H1 (cell line): ENCODE measurements around the gene IRAK3. TPM values are rescaled to one million over a fixed set of nuclear protein-coding genes. Genes with fewer than 3 reads are reported as not detected.

ENCODE experiments used
- CTCF ChIA-PET: fragments of 300-600 bp; sonication (Branson Sonifier 250); formaldehyde crosslinking; loops from one replicate; lab custom pipeline; 2021; ENCODE audit not compliant: partially characterized antibody; lab: Charles Lee
- POLR2A ChIA-PET: fragments of 300-600 bp; sonication (Branson Sonifier 250); formaldehyde crosslinking; loops from one replicate; lab custom pipeline; 2021; ENCODE audit warnings: inconsistent platforms; ENCODE audit not compliant: partially characterized antibody; lab: Charles Lee
- DNase-seq, 2 experiments: peaks; one replicate each; pipeline versions ENCODE4 v3.0.0 to v3.0.0-alpha.2; 2010 to 2022; ENCODE audit warnings: low spot score in 2 of 2, low read depth in 1 of 2, mixed read lengths in 1 of 2
- FAIRE-seq: peaks from 2 replicates; lab custom pipeline; 2011; peaks lifted over from hg19 to GRCh38; lab: Jason Lieb, UNC
- H2AFZ ChIP-seq: 2 replicates; pipeline ENCODE4 v1.8.1; 2012; ENCODE audit warnings: low read length, inconsistent platforms
- H2AK5ac ChIP-seq: 2 replicates; pipeline ENCODE4 v1.6.1; 2013; ENCODE audit warnings: low read depth, low read length
- H2BK120ac ChIP-seq: replicated peaks from 2 replicates; pipeline ENCODE3; 2013; ENCODE audit warnings: low read depth, low read length, inconsistent platforms
- H2BK12ac ChIP-seq: 2 replicates; pipeline ENCODE4 v1.6.1; 2013; ENCODE audit warnings: low read depth, low read length
- H2BK15ac ChIP-seq: 2 replicates; pipeline ENCODE4 v1.6.1; 2013; ENCODE audit warnings: low read length
- H2BK20ac ChIP-seq: 2 replicates; pipeline ENCODE4 v1.6.1; 2013; ENCODE audit warnings: low read length
- H2BK5ac ChIP-seq: 2 replicates; pipeline ENCODE4 v1.6.1; 2013; ENCODE audit warnings: low read depth, low read length
- H3K14ac ChIP-seq: 2 replicates; pipeline ENCODE4 v1.6.1; 2013; ENCODE audit warnings: inconsistent platforms; ENCODE audit not compliant: insufficient read length
- H3K18ac ChIP-seq: 2 replicates; pipeline ENCODE4 v1.6.1; 2013; ENCODE audit warnings: low read length; ENCODE audit errors: extremely low read depth
- H3K23ac ChIP-seq: 2 replicates; pipeline ENCODE4 v1.6.1; 2013; ENCODE audit warnings: inconsistent platforms; ENCODE audit not compliant: insufficient read length
- H3K23me2 ChIP-seq: 2 replicates; pipeline ENCODE4 v1.6.1; 2013; ENCODE audit warnings: low read depth, low read length
- H3K27ac ChIP-seq: 2 replicates; pipeline ENCODE4 v1.6.1; 2011; ENCODE audit warnings: low read depth, low read length, inconsistent platforms
- H3K27me3 ChIP-seq, 4 experiments: replicated peaks in 1 of 4; 1 replicate in 1 of 4; 2 replicates in 3 of 4; pipeline versions ENCODE4 v1.6.1 to v1.8.1; 2011 to 2013; ENCODE audit warnings: low read length in 3 of 4, mild to moderate bottlenecking in 3 of 4, inconsistent platforms in 2 of 4, mixed read lengths in 2 of 4, moderate library complexity in 1 of 4; ENCODE audit not compliant: control insufficient read depth in 3 of 4, insufficient read depth in 3 of 4; ENCODE audit errors: extremely low read depth in 1 of 4
- H3K36me3 ChIP-seq, 4 experiments: 2 replicates each; pipeline versions ENCODE4 v1.6.1 to v1.8.1; 2011 to 2013; ENCODE audit warnings: mild to moderate bottlenecking in 4 of 4, low read length in 3 of 4, moderate library complexity in 2 of 4, control low read depth in 1 of 4, inconsistent platforms in 1 of 4; ENCODE audit not compliant: insufficient read depth in 4 of 4, control insufficient read depth in 2 of 4
- H3K4ac ChIP-seq: replicated peaks from 2 replicates; pipeline ENCODE3; 2013; ENCODE audit warnings: low read length, low read depth, mixed read lengths, inconsistent platforms; ENCODE audit not compliant: insufficient read length
- H3K4me1 ChIP-seq, 4 experiments: replicated peaks in 1 of 4; 1 replicate in 1 of 4; 2 replicates in 3 of 4; pipeline versions ENCODE4 v1.6.1 to v1.8.1; 2011 to 2013; ENCODE audit warnings: low read length in 3 of 4, inconsistent platforms in 2 of 4, mixed read lengths in 1 of 4; ENCODE audit not compliant: insufficient read depth in 4 of 4, control insufficient read depth in 3 of 4
- H3K4me2 ChIP-seq, 2 experiments: 2 replicates each; pipeline versions ENCODE4 v1.6.1 to v1.8.1; 2011 to 2013; ENCODE audit warnings: low read depth in 2 of 2, low read length in 2 of 2, control low read depth in 1 of 2, inconsistent platforms in 1 of 2, mild to moderate bottlenecking in 1 of 2; ENCODE audit not compliant: insufficient read depth in 1 of 2
- H3K4me3 ChIP-seq, 4 experiments: fragments of 200-600, 300-600 bp in 1 of 4; sonication (generic), shearing (Covaris generic), sonication (Bioruptor Twin) in 1 of 4; 2 replicates each; pipeline versions ENCODE4 v1.5.1 to v1.8.1; 2011 to 2016; ENCODE audit warnings: low read length in 4 of 4, low read depth in 3 of 4, control low read depth in 2 of 4, inconsistent platforms in 2 of 4, mild to moderate bottlenecking in 2 of 4, mixed read lengths in 1 of 4, moderate library complexity in 1 of 4; ENCODE audit not compliant: insufficient read depth in 2 of 4; ENCODE audit errors: extremely low read depth in 1 of 4
- H3K56ac ChIP-seq: replicated peaks from 2 replicates; pipeline ENCODE3; 2013; ENCODE audit warnings: low read depth, mild to moderate bottlenecking, mixed read lengths, low read length, inconsistent platforms; ENCODE audit not compliant: insufficient read length
- H3K79me1 ChIP-seq: 2 replicates; pipeline ENCODE4 v1.6.1; 2013; ENCODE audit warnings: low read depth, low read length, control low read depth
- H3K79me2 ChIP-seq, 2 experiments: 2 replicates each; pipeline versions ENCODE4 v1.6.1 to v1.8.1; 2012 to 2013; ENCODE audit warnings: low read length in 2 of 2, mild to moderate bottlenecking in 2 of 2, inconsistent platforms in 1 of 2; ENCODE audit not compliant: insufficient read depth in 2 of 2, control insufficient read depth in 1 of 2
- H3K9ac ChIP-seq, 4 experiments: replicated peaks in 1 of 4; 1 replicate in 1 of 4; 2 replicates in 3 of 4; pipeline versions ENCODE4 v1.6.1 to v1.8.1; 2011 to 2013; ENCODE audit warnings: low read depth in 3 of 4, low read length in 3 of 4, control low read depth in 2 of 4, mild to moderate bottlenecking in 2 of 4, moderate library complexity in 2 of 4, inconsistent platforms in 1 of 4; ENCODE audit errors: extremely low read depth in 1 of 4
- H3K9me3 ChIP-seq, 2 experiments: 2 replicates each; pipeline versions ENCODE4 v1.6.1 to v1.8.1; 2012 to 2013; ENCODE audit warnings: mild to moderate bottlenecking in 2 of 2, moderate library complexity in 2 of 2, control low read depth in 1 of 2, inconsistent platforms in 1 of 2, low read depth in 1 of 2, low read length in 1 of 2, mixed read lengths in 1 of 2; ENCODE audit not compliant: insufficient read depth in 2 of 2
- H4K20me1 ChIP-seq, 2 experiments: replicated peaks in 1 of 2; 2 replicates each; pipeline versions ENCODE3 to v1.8.1; 2011 to 2013; ENCODE audit warnings: inconsistent platforms in 2 of 2, low read length in 2 of 2, mild to moderate bottlenecking in 1 of 2; ENCODE audit not compliant: insufficient read depth in 2 of 2, control insufficient read depth in 1 of 2
- H4K5ac ChIP-seq: 2 replicates; pipeline ENCODE4 v1.6.1; 2013; ENCODE audit warnings: low read length, low read depth, mixed read lengths, inconsistent platforms; ENCODE audit not compliant: insufficient read length
- H4K8ac ChIP-seq: 2 replicates; pipeline ENCODE4 v1.8.0; 2013; ENCODE audit warnings: mild to moderate bottlenecking, moderate library complexity, low read length, inconsistent platforms; ENCODE audit not compliant: insufficient read depth; ENCODE audit errors: extremely low read depth
- H4K91ac ChIP-seq: replicated peaks from 2 replicates; pipeline ENCODE3; 2013; ENCODE audit warnings: low read length, mixed read lengths, inconsistent platforms; ENCODE audit not compliant: insufficient read length
- ATF3 ChIP-seq: IDR thresholded peaks from 2 replicates; pipeline ENCODE4 v1.6.1; 2011; ENCODE audit warnings: low read depth, mild to moderate bottlenecking, low read length; ENCODE audit not compliant: insufficient read depth
- HDAC6 ChIP-seq: IDR thresholded peaks from one replicate; pipeline ENCODE4 v1.7.1; 2012; ENCODE audit warnings: low read depth, mild to moderate bottlenecking, inconsistent platforms, low read length, moderate library complexity
- JUND ChIP-seq: IDR thresholded peaks from 2 replicates; pipeline ENCODE4 v1.6.1; 2011; ENCODE audit warnings: mild to moderate bottlenecking, improper control_type of control experiment, low read length
- KDM5A ChIP-seq: fragments of 200-600 bp; IDR thresholded peaks from 2 replicates; pipeline ENCODE4 v1.7.1; 2012; ENCODE audit warnings: mild to moderate bottlenecking, low read length, inconsistent platforms, mixed read lengths
- PHF8 ChIP-seq: fragments of 200-600 bp; sonication (generic); conservative IDR thresholded peaks from 2 replicates; pipeline ENCODE4 v1.7.1; 2012; ENCODE audit warnings: low read depth, mild to moderate bottlenecking, inconsistent platforms, low read length, moderate library complexity
- RFX5 ChIP-seq: IDR thresholded peaks from 2 replicates; pipeline ENCODE4 v1.6.1; 2011; ENCODE audit warnings: low read depth, low read length, improper control_type of control experiment, borderline replicate concordance
- SIX5 ChIP-seq: IDR thresholded peaks from 2 replicates; pipeline ENCODE4 v1.6.1; 2011; ENCODE audit warnings: mild to moderate bottlenecking, low read depth, low read length
- SP4 ChIP-seq: IDR thresholded peaks from 2 replicates; pipeline ENCODE4 v1.6.1; 2012; ENCODE audit warnings: low read length, inconsistent platforms
- polyA plus RNA-seq, 7 experiments: library from polyadenylated mRNA; depleted of rRNA in 3 of 7; stranded (reverse) in 5 of 7; unstranded in 2 of 7; fragments of >200 nt in 5 of 7; fragments of 200-250 nt in 2 of 7; gene quantifications; 1 replicate in 5 of 7; 2 replicates in 1 of 7; 4 replicates in 1 of 7; pipeline versions ENCODE4 v1.2.1 to v1.2.3, GENCODE V29; 2011 to 2013; ENCODE audit warnings: missing spikeins in 2 of 7, mixed read lengths in 2 of 7
- total RNA-seq: library from RNA; stranded (reverse); fragmentation: NEBNext Ultra II Directional; extraction: Animal tissue kit (Norgen Biotek cat#: 25700); gene quantifications from 2 replicates; pipeline ENCODE4 v1.2.1, GENCODE V29; 2021

The IRAK3 gene
- total and polyA plus RNA-seq, 2 of the 8 experiments (the other 6 are each of a cell fraction or from before 2014, with no cell fraction given) = 0.51 to 2.2 TPM

GRCh38 chr12:66255737-66256136 lies 66.7 kb downstream of the IRAK3 start:
- Histone ChIP-seq H3K4me1 (peaks cover 0 to 3% (median 0%) of the 10 kb centered on the region in 4 experiments; a peak in 1 of 7 replicates), H2BK120ac (no peak overlapping the region), H3K79me1 (no peaks in the 10 kb centered on the region), H2BK12ac (no peak overlapping the region), H3K4me2 (no peak overlapping the region), H3K9ac (no peak overlapping the region), H3K23me2 (no peaks in the 10 kb centered on the region), H3K27ac (no peak overlapping the region), H4K8ac (no peak overlapping the region), H3K56ac (no peak overlapping the region), H2AFZ (no peak overlapping the region), H3K27me3 (no peaks in the 10 kb centered on the region), H2BK20ac (no peak overlapping the region), H3K36me3 (no peaks in the 10 kb centered on the region), H3K18ac (no peak overlapping the region), H2AK5ac (no peak overlapping the region), H3K14ac (no peak overlapping the region), H3K23ac (no peak overlapping the region), H4K20me1 (no peaks in the 10 kb centered on the region), H4K5ac (no peak overlapping the region), H3K9me3 (no peaks in the 10 kb centered on the region), H2BK15ac (no peak overlapping the region), H3K4ac (no peak overlapping the region), H3K79me2 (no peaks in the 10 kb centered on the region), H2BK5ac (no peak overlapping the region), H3K4me3 (no peak overlapping the region), H4K91ac (no peak overlapping the region)
- CTCF ChIA-PET = interaction anchor here (2.8 kb wide), 1 partner anchor 14 kb away, joined by 10 read pairs; no protein-coding TSS in a partner anchor
- DNase-seq = no peak
- POLR2A ChIA-PET = interaction anchor here (1.3 kb wide), 1 partner anchor 14 kb away, joined by 3 read pairs; no protein-coding TSS in a partner anchor
- FAIRE-seq = no peak
- TF ChIP-seq RFX5 = no peak
- TF ChIP-seq HDAC6 = no peak
- no peak for TF ChIP-seq SP4
- no peak for TF ChIP-seq ATF3
- TF ChIP-seq KDM5A = no peak
- TF ChIP-seq JUND = no peak
- no peak for TF ChIP-seq SIX5
- no peak for TF ChIP-seq PHF8
